ENCODE measurements around the gene CCDC170. TPM values are rescaled to one million over a fixed set of nuclear protein-coding genes. Genes with fewer than 3 reads are reported as not detected.
A peak's percentile ranks its signal among the peaks of the same experiment; 100 is the strongest.

CCDC170 gene
- total RNA-seq, 2 experiments from 2014 or later = not detected

DNA sequence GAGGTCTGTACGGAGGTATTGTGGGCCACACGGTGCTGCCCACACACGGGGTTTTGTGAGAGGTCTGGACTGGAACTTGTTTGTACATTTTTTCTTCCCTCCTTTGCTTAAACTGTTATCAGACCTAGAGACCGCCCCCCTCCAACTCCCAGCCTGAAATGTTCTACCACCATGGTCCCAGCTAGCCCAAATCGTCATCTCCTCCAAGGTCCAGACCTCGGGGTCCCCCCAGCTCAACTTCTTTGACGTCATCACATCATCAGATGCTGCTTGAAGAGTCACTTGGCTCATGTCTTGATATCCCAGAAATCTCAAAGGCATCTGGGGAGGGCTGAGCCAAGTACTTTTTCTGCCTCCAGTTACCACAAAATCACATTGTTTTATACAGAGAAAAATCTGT is 2.8 kb upstream of the CCDC170 start:
- H3K4me1 ChIP-seq (ENCODE audit: insufficient read depth, low read length) = peaks cover 14% of the 10 kb centered on the region
- no peak overlapping the region for H3K27ac Mint-ChIP-seq
- DNase-seq (no peak), ATAC-seq (ENCODE audit: poor library complexity) (no peak)
- no peaks in the 10 kb centered on the region for H3K9me3 ChIP-seq (ENCODE audit: control insufficient read depth in 1 of 2, insufficient read depth in 1 of 2, low read length in 2 of 2)
- TF ChIP-seq, protein P1, sequence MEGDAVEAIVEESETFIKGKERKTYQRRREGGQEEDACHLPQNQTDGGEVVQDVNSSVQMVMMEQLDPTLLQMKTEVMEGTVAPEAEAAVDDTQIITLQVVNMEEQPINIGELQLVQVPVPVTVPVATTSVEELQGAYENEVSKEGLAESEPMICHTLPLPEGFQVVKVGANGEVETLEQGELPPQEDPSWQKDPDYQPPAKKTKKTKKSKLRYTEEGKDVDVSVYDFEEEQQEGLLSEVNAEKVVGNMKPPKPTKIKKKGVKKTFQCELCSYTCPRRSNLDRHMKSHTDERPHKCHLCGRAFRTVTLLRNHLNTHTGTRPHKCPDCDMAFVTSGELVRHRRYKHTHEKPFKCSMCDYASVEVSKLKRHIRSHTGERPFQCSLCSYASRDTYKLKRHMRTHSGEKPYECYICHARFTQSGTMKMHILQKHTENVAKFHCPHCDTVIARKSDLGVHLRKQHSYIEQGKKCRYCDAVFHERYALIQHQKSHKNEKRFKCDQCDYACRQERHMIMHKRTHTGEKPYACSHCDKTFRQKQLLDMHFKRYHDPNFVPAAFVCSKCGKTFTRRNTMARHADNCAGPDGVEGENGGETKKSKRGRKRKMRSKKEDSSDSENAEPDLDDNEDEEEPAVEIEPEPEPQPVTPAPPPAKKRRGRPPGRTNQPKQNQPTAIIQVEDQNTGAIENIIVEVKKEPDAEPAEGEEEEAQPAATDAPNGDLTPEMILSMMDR (IDR thresholded peaks at IDR 0.05) = no peak
- H3K27me3 ChIP-seq (ENCODE audit: control insufficient read depth in 1 of 2, insufficient read depth in 2 of 2, low read length in 2 of 2) = peaks cover 13 to 29% of the 10 kb centered on the region in 2 experiments
- no peak overlapping the region for H3K4me3 Mint-ChIP-seq
- H3K9me3 Mint-ChIP-seq = no peaks in the 10 kb centered on the region
- H3K27ac ChIP-seq (ENCODE audit: low read depth in 1 of 2, low read length in 2 of 2) = no peak overlapping the region
- no peak overlapping the region for H3K4me3 ChIP-seq (ENCODE audit: low read length)
- peaks cover 40% of the 10 kb centered on the region for H3K27me3 Mint-ChIP-seq
- intact Hi-C loops (cut with DNase I, micrococcal nuclease) = no loop called here
- peaks cover 17% of the 10 kb centered on the region for H3K4me1 Mint-ChIP-seq (ENCODE audit: low read depth)
- POLR2A ChIA-PET = interaction anchor here (1.3 kb wide), 1 partner anchor 8 kb away, joined by 4 read pairs; no protein-coding TSS in a partner anchor
- CTCF ChIA-PET = no interaction called here
- H3K36me3 ChIP-seq (ENCODE audit: insufficient read depth, low read length) = no peaks in the 10 kb centered on the region
- H3K36me3 Mint-ChIP-seq (ENCODE audit: low read depth) = no peaks in the 10 kb centered on the region

DNA sequence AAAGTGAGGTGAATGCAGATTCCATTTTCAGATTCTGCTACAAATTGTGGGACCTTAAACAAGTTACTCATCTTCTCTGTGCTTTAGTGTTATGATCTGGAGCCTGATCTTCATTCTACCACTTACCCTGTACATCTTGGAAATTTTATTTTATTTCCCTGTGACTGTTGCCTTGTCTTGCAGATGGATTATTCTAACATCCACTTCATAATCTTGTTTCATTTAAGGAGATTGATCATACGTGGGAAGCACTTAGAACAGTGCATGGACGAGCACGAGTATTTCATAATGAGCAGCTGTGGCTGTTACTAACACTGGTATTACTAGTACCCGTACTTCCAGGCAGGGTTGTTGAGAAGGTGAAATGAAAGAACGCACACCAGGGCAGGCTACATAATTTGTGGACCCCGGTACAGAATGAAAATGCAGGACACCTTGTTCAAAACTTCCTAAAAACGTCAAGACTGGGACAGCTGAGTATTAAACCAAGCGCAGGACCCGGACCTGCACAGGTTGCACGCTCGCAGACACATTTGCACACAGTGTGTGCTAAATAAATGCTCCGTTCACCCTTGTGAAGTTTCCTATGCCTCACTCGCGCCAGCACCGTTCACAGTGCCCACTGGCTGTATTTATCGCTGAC is 535 bp upstream of the CCDC170 start:
- H3K4me3 Mint-ChIP-seq = peak overlapping the region; percentile 16
- peaks cover 17% of the 10 kb centered on the region for H3K4me1 Mint-ChIP-seq (ENCODE audit: low read depth)
- Histone ChIP-seq H3K9me3 (ENCODE audit: control insufficient read depth in 1 of 2, insufficient read depth in 1 of 2, low read length in 2 of 2) (no peaks in the 10 kb centered on the region), H3K27me3 (ENCODE audit: control insufficient read depth in 1 of 2, insufficient read depth in 2 of 2, low read length in 2 of 2) (peaks cover 13 to 38% of the 10 kb centered on the region in 2 experiments), H3K4me1 (ENCODE audit: insufficient read depth, low read length) (peaks cover 14% of the 10 kb centered on the region), H3K36me3 (ENCODE audit: insufficient read depth, low read length) (no peaks in the 10 kb centered on the region), H3K4me3 (ENCODE audit: low read length) (peak overlapping the region; percentile 15), H3K27ac (ENCODE audit: low read depth in 1 of 2, low read length in 2 of 2) (no peak overlapping the region)
- POLR2A ChIA-PET = no interaction called here
- DNase-seq (no peak), ATAC-seq (ENCODE audit: poor library complexity) (no peak)
- H3K36me3 Mint-ChIP-seq (ENCODE audit: low read depth) = no peaks in the 10 kb centered on the region
- intact Hi-C loops (cut with DNase I, micrococcal nuclease) = no loop called here
- CTCF ChIA-PET = interaction anchor here (0.7 to 1.3 kb wide), 2 partner anchors 8 to 44 kb away, joined by 3 to 4 read pairs; no protein-coding TSS in a partner anchor
- TF ChIP-seq, protein P1 (IDR thresholded peaks at IDR 0.05) = no peak
- H3K27me3 Mint-ChIP-seq = peaks cover 54% of the 10 kb centered on the region
- H3K9me3 Mint-ChIP-seq = no peaks in the 10 kb centered on the region
- H3K27ac Mint-ChIP-seq = no peak overlapping the region

DNA sequence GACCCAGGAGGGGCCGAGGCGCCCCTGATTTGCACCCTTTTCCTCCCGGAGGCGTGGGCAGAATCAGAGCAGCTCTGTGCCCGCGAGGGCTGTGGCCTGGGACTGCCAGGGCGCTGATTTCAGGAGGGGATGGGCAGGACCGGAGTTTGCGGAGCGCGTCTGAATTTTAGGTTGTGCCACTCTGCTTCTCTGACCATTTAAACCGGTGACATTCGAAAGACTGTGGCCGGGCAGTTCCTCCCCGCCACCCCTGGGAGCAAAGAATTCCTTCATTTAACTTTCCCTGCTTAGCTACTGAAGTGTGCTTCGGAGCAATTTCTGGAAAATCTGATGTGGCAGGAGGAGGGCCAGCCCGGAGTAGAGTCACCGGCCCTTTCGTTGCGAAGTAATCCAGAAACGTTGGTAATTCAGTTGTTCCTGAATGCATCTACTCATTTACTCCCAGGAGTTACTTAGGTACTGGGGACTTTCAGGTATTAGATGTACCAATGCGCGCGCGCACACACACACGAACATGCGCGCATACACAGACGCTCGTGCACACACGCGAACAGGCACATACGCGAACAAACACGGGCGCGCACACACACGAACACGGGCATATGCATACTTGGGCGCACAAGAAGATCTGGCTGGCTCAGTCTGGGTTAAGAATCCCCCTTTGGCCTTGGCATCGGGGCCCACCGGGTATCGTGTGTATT is 568 bp downstream of the CCDC170 start:
- Mint-ChIP-seq H3K4me1 (ENCODE audit: low read depth) (peaks cover 17% of the 10 kb centered on the region), H3K4me3 (peak overlapping the region; percentile 76), H3K27ac (no peak overlapping the region), H3K27me3 (peaks cover 59% of the 10 kb centered on the region), H3K9me3 (no peaks in the 10 kb centered on the region), H3K36me3 (ENCODE audit: low read depth) (no peaks in the 10 kb centered on the region)
- peaks cover 13 to 38% of the 10 kb centered on the region in 2 experiments for H3K27me3 ChIP-seq (ENCODE audit: control insufficient read depth in 1 of 2, insufficient read depth in 2 of 2, low read length in 2 of 2)
- POLR2A ChIA-PET = interaction anchor here (0.6 to 1.0 kb wide), 2 partner anchors 9 to 104 kb away, joined by 3 to 4 read pairs; no protein-coding TSS in a partner anchor
- H3K4me1 ChIP-seq (ENCODE audit: insufficient read depth, low read length) = peaks cover 14% of the 10 kb centered on the region
- DNase-seq (peak in 3 of 14 experiments; percentile 14 to 43 (median 40)), ATAC-seq (ENCODE audit: poor library complexity) (peak; percentile 44)
- TF ChIP-seq, protein P1 (IDR thresholded peaks at IDR 0.05) = no peak
- H3K4me3 ChIP-seq (ENCODE audit: low read length) = peak overlapping the region; percentile 44
- no peaks in the 10 kb centered on the region for H3K9me3 ChIP-seq (ENCODE audit: control insufficient read depth in 1 of 2, insufficient read depth in 1 of 2, low read length in 2 of 2)
- intact Hi-C loops (cut with DNase I, micrococcal nuclease) = no loop called here
- H3K27ac ChIP-seq (ENCODE audit: low read depth in 1 of 2, low read length in 2 of 2) = no peak overlapping the region
- CTCF ChIA-PET = no interaction called here
- H3K36me3 ChIP-seq (ENCODE audit: insufficient read depth, low read length) = no peaks in the 10 kb centered on the region
